GM19035 (cell line): Measurements from ENCODE around the gene PCK2.

Source experiments
- ATAC-seq: cut with Tn5 transposase; IDR thresholded peaks from one replicate; pipeline ENCODE4 v1.9.1; 2021; ENCODE audit not compliant: unreplicated experiment

Gene PCK2

GRCh38 chr14:24060984-24061913, 32.9 kb upstream of the PCK2 start:
- ATAC-seq: no peak

- ATAC-seq: no peak
Measured at GRCh38 chr14:24062216-24062980, 31.7 kb upstream of the PCK2 start.

- no peak for ATAC-seq
Measured at GRCh38 chr14:24063263-24063836, 30.8 kb upstream of the PCK2 start.

GRCh38 chr14:24064091-24064795, 29.9 kb upstream of the PCK2 start:
- ATAC-seq: no peak

- ATAC-seq: no peak
Measured at GRCh38 chr14:24064856-24065255, 29.3 kb upstream of the PCK2 start.

- no peak for ATAC-seq
Measured at GRCh38 chr14:24065408-24065807, 28.7 kb upstream of the PCK2 start.

GRCh38 chr14:24066496-24067132, 27.5 kb upstream of the PCK2 start:
- no peak for ATAC-seq

- no peak for ATAC-seq
Measured at GRCh38 chr14:24067133-24068082, 26.7 kb upstream of the PCK2 start.

GRCh38 chr14:24068711-24069410, 25.2 kb upstream of the PCK2 start:
- ATAC-seq: no peak

GRCh38 chr14:24069411-24069735, 24.7 kb upstream of the PCK2 start:
- ATAC-seq: no peak

GRCh38 chr14:24070285-24071143, 23.6 kb upstream of the PCK2 start:
- ATAC-seq: no peak

- no peak for ATAC-seq
Measured at GRCh38 chr14:24071144-24071697, 22.9 kb upstream of the PCK2 start, which contains the start of gene CPNE6. Gene CPNE6, plus strand, starts transcription at chr14:24071562. Its CDS starts 1,375 bp downstream, at chr14:24072937.

GRCh38 chr14:24071836-24072430, 22.2 kb upstream of the PCK2 start:
- no peak for ATAC-seq

- no peak for ATAC-seq
Measured at GRCh38 chr14:24072436-24072835, 21.7 kb upstream of the PCK2 start.

GRCh38 chr14:24072881-24073877, 20.9 kb upstream of the PCK2 start:
- ATAC-seq: no peak
